NB4 (cell line): ENCODE results near the gene CKB.

ENCODE experiments used
- DNase-seq: peaks from one replicate; pipeline ENCODE4 v3.0.0; 2010; ENCODE audit warnings: low read depth
- H3K4me3 ChIP-seq: one replicate; pipeline ENCODE4 v1.5.1; 2011; ENCODE audit warnings: mild to moderate bottlenecking, low read depth, low read length, moderate library complexity
- MYC ChIP-seq: IDR thresholded peaks from 2 replicates; pipeline ENCODE4 v1.6.1; 2011; ENCODE audit warnings: low read depth, low read length
- POLR2A ChIP-seq: IDR thresholded peaks from 2 replicates; pipeline ENCODE4 v1.6.1; 2011; ENCODE audit warnings: mild to moderate bottlenecking; ENCODE audit not compliant: insufficient read length; ENCODE audit errors: extremely low read depth
- TF ChIP-seq, protein P1 (sequence below): IDR thresholded peaks from 2 replicates; pipeline ENCODE4 v1.6.1; 2011; ENCODE audit warnings: low read depth, low read length
- TF ChIP-seq, protein P2 (sequence below): IDR thresholded peaks from one replicate; pipeline ENCODE4 v1.5.1; 2012; ENCODE audit warnings: low read depth, low read length

The CKB gene

DNA sequence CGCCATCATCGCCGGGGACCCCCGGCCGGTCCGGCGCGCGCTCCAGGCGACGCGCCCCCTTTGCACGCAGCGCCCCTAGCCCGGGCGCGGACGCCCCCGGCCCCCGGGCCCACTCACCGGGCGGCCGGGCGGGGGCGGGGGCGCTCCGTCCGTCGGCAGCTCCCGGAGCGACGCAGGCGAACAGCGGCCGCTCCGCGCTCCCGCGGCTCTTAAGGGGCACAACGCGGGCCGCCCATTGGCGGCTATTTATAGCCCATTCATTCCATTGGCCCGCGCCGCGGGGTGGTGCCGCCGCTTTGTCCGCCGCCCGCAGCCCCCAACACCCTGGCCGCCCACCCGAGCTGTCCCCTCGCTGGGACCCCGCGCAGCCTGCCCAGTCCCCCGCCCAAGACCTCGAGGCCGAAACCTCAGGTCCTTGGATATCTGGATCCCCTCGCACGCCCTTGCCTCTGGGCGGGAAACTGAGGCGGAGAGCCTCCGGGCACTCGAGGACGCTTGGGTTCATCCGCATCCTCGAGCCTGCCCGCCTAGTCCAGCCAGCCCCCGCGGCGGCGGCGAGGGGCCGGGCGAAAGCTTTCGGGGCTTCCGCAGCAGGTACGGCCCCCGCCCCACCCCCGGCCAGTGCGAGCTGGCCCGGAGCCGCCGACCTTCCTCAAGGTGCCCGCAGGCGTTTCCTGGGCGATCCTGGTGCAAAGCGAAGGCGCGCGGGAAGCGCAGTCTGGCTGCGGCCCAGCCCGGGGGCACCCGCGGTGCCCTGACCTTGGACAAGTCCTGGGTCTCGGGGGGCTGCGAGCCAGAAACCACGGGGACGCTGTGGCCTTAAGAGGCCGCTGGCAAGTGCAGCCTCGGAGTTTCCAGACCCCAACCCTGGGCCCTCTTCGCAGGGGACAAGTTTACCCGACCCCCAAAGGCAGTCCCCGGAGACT is at the start of gene CKB:
TSS of gene CKB (minus strand) at position 182 of the 926 bp plus-strand sequence. CDS start 337 bp downstream, outside the sequence.
- no peak within 1 kb of the TSS for H3K4me3 ChIP-seq
- no peak for DNase-seq
- TF ChIP-seq, protein P1, sequence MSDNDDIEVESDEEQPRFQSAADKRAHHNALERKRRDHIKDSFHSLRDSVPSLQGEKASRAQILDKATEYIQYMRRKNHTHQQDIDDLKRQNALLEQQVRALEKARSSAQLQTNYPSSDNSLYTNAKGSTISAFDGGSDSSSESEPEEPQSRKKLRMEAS, result no peak
- TF ChIP-seq MYC (no peak), POLR2A (no peak)
- TF ChIP-seq, protein P2, sequence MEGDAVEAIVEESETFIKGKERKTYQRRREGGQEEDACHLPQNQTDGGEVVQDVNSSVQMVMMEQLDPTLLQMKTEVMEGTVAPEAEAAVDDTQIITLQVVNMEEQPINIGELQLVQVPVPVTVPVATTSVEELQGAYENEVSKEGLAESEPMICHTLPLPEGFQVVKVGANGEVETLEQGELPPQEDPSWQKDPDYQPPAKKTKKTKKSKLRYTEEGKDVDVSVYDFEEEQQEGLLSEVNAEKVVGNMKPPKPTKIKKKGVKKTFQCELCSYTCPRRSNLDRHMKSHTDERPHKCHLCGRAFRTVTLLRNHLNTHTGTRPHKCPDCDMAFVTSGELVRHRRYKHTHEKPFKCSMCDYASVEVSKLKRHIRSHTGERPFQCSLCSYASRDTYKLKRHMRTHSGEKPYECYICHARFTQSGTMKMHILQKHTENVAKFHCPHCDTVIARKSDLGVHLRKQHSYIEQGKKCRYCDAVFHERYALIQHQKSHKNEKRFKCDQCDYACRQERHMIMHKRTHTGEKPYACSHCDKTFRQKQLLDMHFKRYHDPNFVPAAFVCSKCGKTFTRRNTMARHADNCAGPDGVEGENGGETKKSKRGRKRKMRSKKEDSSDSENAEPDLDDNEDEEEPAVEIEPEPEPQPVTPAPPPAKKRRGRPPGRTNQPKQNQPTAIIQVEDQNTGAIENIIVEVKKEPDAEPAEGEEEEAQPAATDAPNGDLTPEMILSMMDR, result no peak

DNA sequence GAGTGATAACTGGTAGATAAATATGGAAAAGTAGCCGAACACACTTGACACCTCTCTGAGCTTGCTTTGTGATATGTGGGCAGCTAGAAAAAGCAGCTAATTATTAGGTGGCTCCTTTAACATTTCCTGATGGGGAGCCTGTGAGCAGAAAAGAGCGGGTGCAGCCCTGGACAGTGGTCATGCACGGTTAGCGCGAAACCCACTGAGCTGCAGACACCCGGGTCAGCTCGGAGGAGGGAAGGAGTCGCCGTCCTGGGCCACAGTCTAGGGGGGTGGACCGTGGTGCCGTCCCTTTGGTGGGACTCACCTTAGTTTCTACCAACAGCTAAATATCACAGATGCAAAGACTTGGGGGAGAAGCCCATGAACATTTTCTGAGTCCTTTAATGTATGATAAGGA is 46.8 kb upstream of the CKB start:
- no peak overlapping the region for H3K4me3 ChIP-seq
- TF ChIP-seq, protein P1, result no peak
- TF ChIP-seq MYC (no peak), POLR2A (no peak)
- TF ChIP-seq, protein P2, result no peak
- DNase-seq, result no peak

DNA sequence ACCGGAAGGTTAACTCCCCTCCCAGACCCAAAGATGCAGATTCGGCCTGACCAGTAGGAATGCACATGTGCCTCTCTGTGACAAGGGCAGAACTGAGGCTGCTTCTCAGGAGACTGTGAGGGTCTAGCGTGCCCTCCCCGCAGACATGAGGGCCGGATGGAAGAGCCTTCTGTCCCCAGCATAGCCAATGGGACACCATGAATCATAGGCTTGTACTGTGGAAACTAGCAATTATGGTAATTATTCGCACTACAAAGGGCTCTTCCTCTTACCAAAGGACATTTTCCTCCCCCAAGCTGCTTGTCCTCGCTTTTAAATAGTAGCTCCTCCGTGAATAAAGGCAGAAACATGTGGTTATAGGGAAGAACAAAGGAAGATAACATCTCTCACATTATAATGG is 46.3 kb upstream of the CKB start:
- TF ChIP-seq POLR2A, result no peak
- no peak for DNase-seq
- H3K4me3 ChIP-seq, result no peak overlapping the region

DNA sequence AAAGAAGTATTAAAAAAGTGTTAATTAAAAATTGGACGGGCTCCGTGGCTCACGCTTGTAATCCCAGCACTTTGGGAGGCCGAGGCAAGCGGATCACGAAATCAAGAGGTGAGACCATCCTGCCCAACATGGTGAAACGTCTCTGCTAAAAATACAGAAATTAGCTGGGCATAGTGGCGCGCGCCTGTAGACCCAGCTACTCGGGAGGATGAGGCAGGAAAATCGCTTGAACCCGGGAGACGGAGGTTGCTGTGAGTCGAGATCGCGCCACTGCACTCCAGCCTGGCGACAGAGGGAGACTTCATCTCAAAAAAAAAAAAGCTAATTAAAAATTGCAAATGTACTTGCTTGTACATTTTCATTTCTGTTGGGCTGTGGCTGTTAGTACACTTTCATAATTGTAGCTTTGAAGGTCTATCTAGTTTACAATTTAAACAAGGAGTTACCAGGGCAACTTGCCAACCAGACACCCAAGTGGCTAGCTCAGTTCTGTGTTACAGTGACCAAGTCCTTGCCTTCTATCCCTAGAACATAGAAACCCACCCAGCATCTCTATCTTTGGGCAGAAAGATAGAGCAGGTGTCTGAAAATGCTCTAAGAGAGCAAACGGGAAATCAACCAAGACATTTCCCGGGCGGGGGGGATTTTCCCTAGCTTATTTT is 41.3 kb upstream of the CKB start:
- TF ChIP-seq MYC (no peak), POLR2A (no peak)
- TF ChIP-seq, protein P1, result no peak
- TF ChIP-seq, protein P2, result no peak
- peak overlapping the region; percentile 77 for H3K4me3 ChIP-seq
- DNase-seq, result no peak

DNA sequence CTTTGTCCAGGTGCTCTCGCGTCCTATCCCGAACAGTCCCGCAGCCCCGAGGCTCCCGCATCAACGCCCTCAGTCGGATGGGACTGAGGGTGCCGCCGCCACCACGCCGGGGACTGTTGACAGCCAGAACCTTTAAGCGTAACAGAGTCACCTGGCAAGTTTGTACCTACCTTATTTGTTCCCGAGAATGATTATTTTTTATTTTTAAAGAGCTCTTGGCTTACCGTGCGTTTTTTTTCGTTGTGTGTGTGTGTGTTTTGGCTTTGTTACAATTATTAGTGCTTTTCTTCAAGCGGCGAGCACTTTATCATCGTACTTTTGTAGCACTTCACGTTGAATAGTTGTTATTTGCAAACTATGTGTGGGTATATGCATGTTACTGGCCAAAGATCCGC is 40.6 kb upstream of the CKB start:
- TF ChIP-seq, protein P2, result no peak
- TF ChIP-seq MYC, result no peak
- no peak for TF ChIP-seq POLR2A
- peak overlapping the region; percentile 77 for H3K4me3 ChIP-seq
- DNase-seq, result no peak

DNA sequence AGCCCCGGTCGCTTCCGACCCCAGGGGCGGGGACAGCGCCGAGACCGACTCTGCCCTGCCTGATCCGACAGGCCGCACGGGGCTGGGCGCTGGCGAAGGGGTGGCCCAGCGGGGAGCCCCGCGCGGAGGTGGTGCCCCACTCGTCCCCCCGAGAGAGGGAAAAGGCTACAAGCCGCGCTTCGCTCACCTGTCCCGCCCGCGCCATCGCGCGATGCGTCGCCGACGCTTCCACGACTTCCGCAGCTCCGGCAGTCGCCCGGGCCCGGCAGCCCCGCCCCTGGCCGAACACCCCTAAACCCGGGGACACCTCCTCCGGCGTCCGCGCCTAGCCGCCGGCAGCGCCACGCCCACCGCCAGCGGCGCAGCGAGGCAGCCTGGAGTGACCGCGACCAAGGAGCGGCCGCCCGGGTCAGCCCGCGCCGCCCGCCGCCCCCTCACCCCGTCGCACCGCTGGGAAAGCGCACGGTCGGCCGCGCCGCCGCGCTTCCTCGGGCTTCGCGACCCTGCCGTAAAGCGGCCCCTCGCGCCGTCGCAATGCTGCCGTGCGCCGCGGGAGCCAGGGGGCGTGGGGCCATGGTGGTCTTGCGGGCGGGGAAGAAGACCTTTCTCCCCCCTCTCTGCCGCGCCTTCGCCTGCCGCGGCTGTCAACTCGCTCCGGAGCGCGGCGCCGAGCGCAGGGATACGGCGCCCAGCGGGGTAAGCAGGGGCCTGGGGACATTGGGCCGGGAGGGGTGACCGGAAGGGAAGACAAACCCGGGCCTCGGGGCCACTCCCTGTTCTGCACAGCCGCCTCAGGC is 40.0 kb upstream of the CKB start, which contains the start of the genes BAG5 and COA8:
TSS of gene BAG5 (minus strand) at position 229 of the 797 bp plus-strand sequence. CDS start 1,493 bp downstream, outside the sequence.
TSS of gene COA8 (plus strand) at position 532 of the 797 bp plus-strand sequence. CDS start at position 574, 42 bp downstream.
- DNase-seq, result peak; percentile 91
- TF ChIP-seq MYC (peak; percentile 64; the same call in 1 of the 2 replicates), POLR2A (peak; percentile 59)
- TF ChIP-seq, protein P1, result peak; percentile 25
- TF ChIP-seq, protein P2, result no peak
- H3K4me3 ChIP-seq, result peak within 1 kb of the TSS; percentile 84
